Stimulated activated memory B cell treated with anti-CD40 and anti-IgM and Interleukin-4, amounts not matched to agents 10 μg/mL and 1 μg/mL and 100 μg/mL, for 72 hours (primary cell): ENCODE measurements around the gene SDK1.

Experiments used
- ATAC-seq: fragments of 150-1000 bp; cut with Tn5 transposase; 2 replicates; pipeline ENCODE4 v1.10.0; 2021
- H3K27ac Mint-ChIP-seq: one replicate; pipeline ENCODE4 v1.8.0; 2022; ENCODE audit warnings: mild to moderate bottlenecking, mixed read lengths
- H3K27me3 Mint-ChIP-seq: one replicate; pipeline ENCODE4 v1.8.0; 2022; ENCODE audit warnings: mixed read lengths
- H3K36me3 Mint-ChIP-seq: one replicate; pipeline ENCODE4 v1.8.0; 2022; ENCODE audit warnings: mixed read lengths
- H3K4me1 Mint-ChIP-seq: one replicate; pipeline ENCODE4 v1.8.0; 2022; ENCODE audit warnings: mixed read lengths
- H3K4me3 Mint-ChIP-seq: one replicate; pipeline ENCODE4 v1.8.0; 2022; ENCODE audit warnings: mild to moderate bottlenecking, moderate library complexity, mixed read lengths
- H3K9me3 Mint-ChIP-seq: one replicate; pipeline ENCODE4 v1.8.0; 2022; ENCODE audit warnings: mixed read lengths

The SDK1 gene

DNA sequence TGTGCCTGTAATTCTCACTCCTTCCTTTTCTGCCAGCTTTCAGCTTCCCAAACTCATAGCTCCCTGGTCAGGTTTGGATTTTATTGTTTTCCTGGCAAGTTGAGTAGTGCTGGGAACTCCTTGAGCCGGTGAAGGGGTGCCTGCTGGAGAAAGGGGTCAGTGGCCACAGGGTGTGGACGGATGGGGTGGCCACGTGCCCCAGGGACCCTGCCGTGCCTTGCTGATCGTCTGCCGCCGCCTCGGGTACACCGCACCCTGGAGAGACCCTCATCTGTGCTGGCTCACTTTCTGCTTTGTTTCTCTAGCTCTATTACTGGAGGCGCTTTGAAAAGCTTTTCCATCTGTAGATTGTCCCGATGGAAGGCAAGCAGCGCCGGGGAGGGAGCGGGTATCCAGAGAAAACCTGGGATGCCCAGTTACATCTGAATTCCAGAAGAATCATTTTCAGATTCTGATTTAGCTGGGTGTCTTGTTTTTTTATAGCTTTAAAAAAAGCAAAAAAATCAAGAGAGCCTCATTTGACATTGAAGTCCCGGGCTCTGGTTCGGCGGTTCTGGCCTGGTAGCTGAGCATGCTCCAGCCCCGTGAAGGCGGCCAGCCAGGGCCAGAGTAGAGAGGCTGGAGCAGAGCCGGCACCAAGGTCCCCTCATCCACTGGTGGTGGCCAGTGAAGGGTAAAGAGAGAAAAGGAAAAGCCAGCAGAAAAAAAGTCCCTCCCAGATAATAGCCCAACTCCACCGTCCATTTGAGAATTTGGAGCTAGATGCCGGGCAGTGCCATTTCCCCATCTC lies 870.1 kb downstream of the SDK1 start:
- H3K9me3 Mint-ChIP-seq: no peaks in the 10 kb centered on the region
- no peak overlapping the region for H3K4me3 Mint-ChIP-seq
- H3K27ac Mint-ChIP-seq: no peak overlapping the region
- no peaks in the 10 kb centered on the region for H3K4me1 Mint-ChIP-seq
- ATAC-seq: no peak
- H3K36me3 Mint-ChIP-seq: no peaks in the 10 kb centered on the region
- H3K27me3 Mint-ChIP-seq: no peaks in the 10 kb centered on the region

DNA sequence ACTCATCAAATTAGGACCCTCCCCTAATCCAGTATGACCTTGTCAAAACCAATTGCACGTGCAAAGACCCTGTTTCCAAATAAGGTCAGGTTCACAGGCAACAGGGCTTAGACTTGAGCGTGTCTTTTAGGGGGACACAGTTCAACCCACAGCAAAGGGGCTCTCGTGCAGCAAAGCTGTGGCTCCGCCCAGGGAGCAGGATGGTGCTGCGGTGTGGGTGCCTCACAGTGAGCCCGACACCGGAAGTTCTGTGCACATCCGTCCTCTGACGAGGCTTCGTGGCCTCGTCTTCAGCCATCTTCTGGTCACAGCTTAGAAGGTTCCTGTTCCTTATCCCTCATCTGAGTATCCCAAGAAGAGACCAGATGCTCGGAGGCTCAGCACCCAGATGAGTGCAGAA lies 871.8 kb downstream of the SDK1 start:
- Mint-ChIP-seq H3K36me3 (no peaks in the 10 kb centered on the region), H3K27me3 (no peaks in the 10 kb centered on the region), H3K4me1 (no peaks in the 10 kb centered on the region), H3K27ac (no peak overlapping the region), H3K4me3 (no peak overlapping the region), H3K9me3 (no peaks in the 10 kb centered on the region)
- no peak for ATAC-seq

DNA sequence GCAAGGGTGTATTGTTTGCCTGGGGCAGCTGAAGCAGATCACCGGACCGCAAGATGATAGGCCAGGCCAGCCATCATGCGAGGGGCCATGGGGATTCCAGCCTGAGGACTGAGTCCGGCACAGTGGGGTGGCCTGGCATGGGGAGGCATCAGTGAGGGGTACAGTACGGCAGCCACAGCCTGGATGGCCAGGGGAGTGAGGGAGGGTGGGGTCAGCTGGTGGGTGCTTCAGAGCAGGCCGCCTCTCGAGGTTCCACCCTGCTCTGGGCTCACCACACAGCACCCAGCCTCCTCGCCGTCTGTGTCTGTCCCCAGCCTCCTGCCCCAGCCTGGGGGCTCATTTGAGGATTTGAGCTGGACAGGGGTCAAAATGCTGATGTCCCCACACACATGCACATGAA lies 872.6 kb downstream of the SDK1 start:
- H3K4me1 Mint-ChIP-seq: no peaks in the 10 kb centered on the region
- H3K4me3 Mint-ChIP-seq: no peak overlapping the region
- no peaks in the 10 kb centered on the region for H3K9me3 Mint-ChIP-seq
- no peaks in the 10 kb centered on the region for H3K27me3 Mint-ChIP-seq
- no peaks in the 10 kb centered on the region for H3K36me3 Mint-ChIP-seq
- ATAC-seq: no peak
- no peak overlapping the region for H3K27ac Mint-ChIP-seq

DNA sequence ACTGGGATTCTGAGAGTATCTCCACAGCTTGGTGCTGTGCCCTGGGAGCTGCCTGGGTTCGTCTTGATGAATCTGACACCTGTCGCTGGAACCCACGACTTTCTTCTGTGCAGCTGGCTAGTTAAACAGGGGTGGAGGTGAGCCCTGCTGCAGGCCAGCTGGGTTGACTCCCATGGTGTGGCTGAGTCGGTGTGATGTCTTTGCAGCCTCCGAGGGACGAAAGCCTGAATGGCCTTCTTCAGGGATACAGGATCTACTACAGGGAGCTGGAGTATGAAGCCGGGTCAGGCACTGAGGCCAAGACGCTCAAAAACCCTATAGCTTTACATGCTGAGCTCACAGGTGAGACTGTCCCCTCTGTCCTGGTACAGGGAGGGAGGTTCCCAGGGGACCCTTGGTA lies 873.0 kb downstream of the SDK1 start:
- H3K9me3 Mint-ChIP-seq: no peaks in the 10 kb centered on the region
- no peaks in the 10 kb centered on the region for H3K27me3 Mint-ChIP-seq
- no peak for ATAC-seq
- no peaks in the 10 kb centered on the region for H3K36me3 Mint-ChIP-seq
- H3K4me1 Mint-ChIP-seq: no peaks in the 10 kb centered on the region
- no peak overlapping the region for H3K27ac Mint-ChIP-seq
- no peak overlapping the region for H3K4me3 Mint-ChIP-seq

DNA sequence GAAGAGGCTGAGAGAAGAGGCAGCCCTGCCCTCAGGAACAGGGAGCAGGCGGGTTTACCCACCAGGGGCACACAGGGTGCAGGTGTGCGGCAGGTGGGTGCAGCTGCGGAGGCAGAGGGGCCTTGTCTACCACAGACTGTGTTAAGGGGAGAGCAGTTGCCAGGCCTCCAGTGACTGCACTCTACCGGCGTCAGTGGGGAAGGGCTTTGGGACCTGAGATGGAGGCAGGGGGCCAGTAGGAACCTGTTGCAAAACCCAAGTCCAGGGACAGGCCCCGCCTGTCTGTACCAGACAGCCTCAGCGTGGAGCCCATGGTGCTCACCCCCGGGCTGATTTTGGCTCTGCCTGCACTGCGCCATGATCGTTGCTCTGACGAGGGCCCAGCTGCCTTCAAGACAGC lies 873.4 kb downstream of the SDK1 start:
- Mint-ChIP-seq H3K36me3 (no peaks in the 10 kb centered on the region), H3K27me3 (no peaks in the 10 kb centered on the region), H3K27ac (no peak overlapping the region), H3K9me3 (no peaks in the 10 kb centered on the region), H3K4me3 (no peak overlapping the region), H3K4me1 (no peaks in the 10 kb centered on the region)
- no peak for ATAC-seq

DNA sequence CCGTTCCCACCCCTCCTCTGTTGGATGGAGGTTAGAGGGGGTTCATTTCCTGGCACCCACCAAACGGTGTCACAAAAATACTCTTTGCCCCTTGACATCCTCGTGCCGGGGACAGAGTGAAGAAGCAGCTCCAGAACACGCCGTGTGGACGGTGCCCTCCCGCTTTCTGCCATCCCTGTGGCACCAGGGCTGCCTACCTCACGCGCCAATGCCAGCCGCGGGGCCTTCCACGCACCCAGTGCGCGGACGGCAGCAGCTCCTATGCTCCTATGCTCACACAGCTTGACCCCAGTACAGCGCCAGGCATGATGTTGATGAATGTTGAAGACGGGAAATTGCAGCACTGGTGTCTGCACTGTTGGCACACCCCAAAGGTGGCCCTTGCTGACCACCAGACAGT lies 873.8 kb downstream of the SDK1 start:
- H3K36me3 Mint-ChIP-seq: no peaks in the 10 kb centered on the region
- H3K27me3 Mint-ChIP-seq: no peaks in the 10 kb centered on the region
- no peak for ATAC-seq

DNA sequence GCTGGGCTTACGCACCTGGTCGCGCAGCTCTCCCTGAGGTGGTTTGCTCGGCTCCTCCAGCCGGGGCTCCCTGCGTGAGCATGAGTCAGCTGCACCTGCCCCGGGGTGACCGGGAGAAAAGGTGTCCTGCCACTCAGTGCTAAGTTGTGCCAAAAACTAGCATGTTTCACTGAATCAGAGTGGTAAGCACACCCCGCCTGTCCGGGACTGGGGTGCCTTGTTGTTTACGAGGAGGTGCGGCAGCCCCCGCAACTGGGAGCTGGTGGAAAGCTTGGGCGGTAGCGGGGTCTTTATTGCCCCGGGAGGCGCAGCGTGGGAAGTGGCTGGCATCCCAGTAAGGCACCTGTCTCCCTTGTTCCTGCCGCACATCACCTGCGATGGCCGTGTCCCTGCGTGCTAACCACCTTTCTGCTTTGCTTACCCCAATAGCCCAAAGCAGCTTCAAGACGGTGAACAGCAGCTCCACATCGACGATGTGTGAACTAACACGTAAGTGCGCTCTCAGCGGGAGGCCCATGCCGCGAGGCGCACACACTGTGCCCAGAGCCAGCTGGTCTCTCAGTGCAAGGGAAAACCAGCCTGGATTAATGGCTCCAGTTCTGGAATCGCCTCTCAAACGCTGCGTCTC lies 874.4 kb downstream of the SDK1 start:
- Mint-ChIP-seq H3K4me1 (no peaks in the 10 kb centered on the region), H3K9me3 (peaks cover under 1% of the 10 kb centered on the region), H3K27ac (no peak overlapping the region), H3K4me3 (no peak overlapping the region), H3K27me3 (no peaks in the 10 kb centered on the region), H3K36me3 (no peaks in the 10 kb centered on the region)
- ATAC-seq: no peak

More for the DNA sequence above, 873.8 kb downstream of the SDK1 start:
- Mint-ChIP-seq H3K4me3 (no peak overlapping the region), H3K9me3 (no peaks in the 10 kb centered on the region), H3K4me1 (no peaks in the 10 kb centered on the region), H3K27ac (no peak overlapping the region)

DNA sequence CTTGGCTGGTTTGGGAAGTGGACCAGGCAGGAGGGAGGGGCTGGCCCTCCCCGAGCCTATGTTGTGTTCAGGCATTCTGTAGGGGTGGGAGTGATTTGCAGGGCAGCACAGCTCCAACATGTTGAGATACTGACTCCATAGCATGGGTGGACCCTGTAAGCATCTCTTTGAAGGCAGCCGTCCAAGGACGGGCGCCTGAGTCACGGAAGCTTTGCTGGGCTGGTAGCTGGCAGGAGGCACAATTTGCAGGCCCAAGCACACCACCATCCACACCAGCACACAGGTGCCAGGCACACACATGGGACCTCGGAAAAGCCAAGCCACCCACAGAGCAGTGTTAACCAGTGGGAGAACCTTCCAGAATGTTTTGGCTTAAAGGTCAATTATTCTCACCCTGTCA lies 875.9 kb downstream of the SDK1 start:
- ATAC-seq: no peak
- H3K4me3 Mint-ChIP-seq: no peak overlapping the region
- peaks cover 4% of the 10 kb centered on the region for H3K9me3 Mint-ChIP-seq
- no peaks in the 10 kb centered on the region for H3K4me1 Mint-ChIP-seq
- H3K36me3 Mint-ChIP-seq: no peaks in the 10 kb centered on the region
- no peak overlapping the region for H3K27ac Mint-ChIP-seq
- H3K27me3 Mint-ChIP-seq: no peaks in the 10 kb centered on the region

DNA sequence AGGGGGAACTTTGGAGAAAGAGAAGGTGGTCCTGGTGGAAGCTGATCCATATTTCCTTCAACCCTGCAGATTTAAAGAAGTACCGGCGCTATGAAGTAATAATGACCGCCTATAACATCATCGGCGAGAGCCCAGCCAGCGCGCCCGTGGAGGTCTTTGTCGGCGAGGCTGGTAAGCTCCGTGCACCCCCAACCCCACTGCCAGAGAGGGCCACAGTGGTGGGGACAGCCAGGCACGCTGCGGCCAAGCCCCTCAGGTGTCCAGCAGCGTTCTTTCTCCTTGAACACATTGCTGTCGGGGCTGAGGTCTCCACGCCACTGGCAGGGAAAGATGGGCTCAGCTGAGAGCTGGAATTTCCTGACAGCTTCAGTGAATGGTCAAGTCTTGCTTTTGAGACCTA lies 877.4 kb downstream of the SDK1 start:
- Mint-ChIP-seq H3K36me3 (no peaks in the 10 kb centered on the region), H3K27ac (no peak overlapping the region), H3K4me3 (no peak overlapping the region), H3K4me1 (no peaks in the 10 kb centered on the region), H3K9me3 (peaks cover 4% of the 10 kb centered on the region), H3K27me3 (no peaks in the 10 kb centered on the region)
- ATAC-seq: no peak

DNA sequence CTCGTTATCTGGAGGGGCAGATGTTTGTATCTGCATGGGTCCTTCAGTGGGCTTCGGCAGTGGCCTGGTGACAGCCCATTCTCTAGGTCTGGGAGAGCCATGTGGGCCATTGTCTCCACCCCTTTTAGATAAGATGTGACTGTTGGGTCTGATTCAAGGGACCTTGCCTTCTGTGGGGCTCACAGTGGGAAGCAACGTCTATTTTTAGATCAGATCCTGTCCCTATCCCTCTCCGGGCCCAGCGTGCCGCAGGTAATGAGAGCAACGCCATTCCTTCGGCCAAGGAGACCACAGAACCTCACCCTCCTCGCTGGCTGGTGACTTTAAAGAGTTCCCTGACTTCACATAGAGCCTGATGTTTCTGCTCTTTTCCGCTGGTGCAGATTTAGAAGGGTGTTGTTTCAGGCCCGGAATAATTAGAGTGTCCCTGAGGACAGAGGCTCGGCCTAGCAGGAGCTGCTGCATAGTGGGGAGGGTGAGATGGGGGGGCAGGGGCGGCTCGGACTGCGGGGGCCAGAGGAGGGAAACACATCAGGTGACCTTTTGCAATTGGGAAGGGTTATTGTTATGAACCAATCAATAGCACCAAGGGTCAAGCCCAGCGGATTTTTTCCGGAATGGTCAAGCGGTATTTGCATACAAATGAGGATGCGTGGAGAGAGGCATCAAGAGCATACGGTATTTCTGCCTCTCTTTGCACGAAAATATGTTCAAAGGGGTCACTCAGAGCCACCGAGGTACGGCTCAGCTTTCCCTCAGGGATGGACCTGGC lies 878.0 kb downstream of the SDK1 start:
- H3K27ac Mint-ChIP-seq: no peak overlapping the region

DNA sequence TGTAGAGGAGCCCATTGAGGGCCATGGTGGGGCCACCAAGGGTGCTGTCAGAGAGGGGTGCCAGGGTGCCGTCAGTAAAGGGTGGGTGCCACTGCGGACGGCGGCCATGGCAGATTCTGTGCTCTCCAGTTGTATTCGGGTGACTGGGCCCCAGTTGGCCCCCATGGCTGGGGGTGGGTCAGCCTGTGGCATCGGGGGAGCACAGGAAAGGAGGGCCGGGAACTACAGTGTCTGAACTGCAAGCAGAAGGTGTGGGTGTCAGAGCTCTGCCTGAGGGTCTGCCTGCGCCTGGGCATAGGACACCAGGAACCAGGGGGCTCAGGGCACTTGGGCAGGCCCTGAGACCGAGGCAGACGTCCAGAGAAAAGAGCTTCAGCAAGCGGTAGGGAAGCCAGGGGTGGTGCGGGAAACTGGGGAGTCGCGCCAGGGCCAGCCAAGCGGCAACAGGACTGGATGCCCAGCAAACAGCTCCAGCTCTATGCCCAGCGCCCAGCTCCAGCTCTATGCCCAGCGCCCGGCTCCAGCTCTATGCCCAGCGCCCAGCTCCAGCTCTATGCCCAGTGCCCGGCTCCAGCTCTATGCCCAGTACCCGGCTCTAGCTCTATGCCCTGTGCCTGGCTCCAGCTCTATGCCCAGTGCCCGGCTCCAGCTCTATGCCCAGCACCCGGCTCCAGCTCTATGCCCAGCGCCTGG lies 878.8 kb downstream of the SDK1 start:
- peaks cover 4% of the 10 kb centered on the region for H3K9me3 Mint-ChIP-seq
- H3K4me1 Mint-ChIP-seq: no peaks in the 10 kb centered on the region
- no peaks in the 10 kb centered on the region for H3K27me3 Mint-ChIP-seq
- no peaks in the 10 kb centered on the region for H3K36me3 Mint-ChIP-seq
- no peak overlapping the region for H3K4me3 Mint-ChIP-seq
- ATAC-seq: no peak
- H3K27ac Mint-ChIP-seq: no peak overlapping the region

More for the DNA sequence above, 878.0 kb downstream of the SDK1 start:
- Mint-ChIP-seq H3K4me3 (no peak overlapping the region), H3K27me3 (no peaks in the 10 kb centered on the region), H3K9me3 (peaks cover 4% of the 10 kb centered on the region), H3K36me3 (no peaks in the 10 kb centered on the region), H3K4me1 (no peaks in the 10 kb centered on the region)
- ATAC-seq: no peak

DNA sequence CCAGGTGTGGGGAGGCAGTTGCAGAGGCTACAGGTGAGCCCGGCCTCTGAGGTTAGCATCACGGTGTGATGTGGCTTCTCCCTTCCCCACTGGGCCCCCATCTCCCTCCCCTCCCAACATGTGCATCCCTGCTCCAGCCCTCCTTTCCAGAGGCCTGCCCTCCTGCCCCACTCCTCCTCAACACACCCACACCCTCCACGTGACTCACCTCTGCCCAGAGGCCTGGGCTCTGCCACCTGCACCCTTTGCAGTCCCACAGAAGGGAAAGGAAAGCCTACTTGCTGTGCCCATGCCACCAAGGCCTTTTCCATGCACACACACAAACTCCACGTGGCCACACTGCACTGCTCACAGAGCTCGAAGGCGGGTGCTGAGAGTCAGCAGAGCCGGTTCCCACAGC lies 880.4 kb downstream of the SDK1 start:
- H3K27ac Mint-ChIP-seq: no peak overlapping the region
- H3K36me3 Mint-ChIP-seq: no peaks in the 10 kb centered on the region
- no peak overlapping the region for H3K4me3 Mint-ChIP-seq
- no peaks in the 10 kb centered on the region for H3K27me3 Mint-ChIP-seq
- no peaks in the 10 kb centered on the region for H3K4me1 Mint-ChIP-seq
- H3K9me3 Mint-ChIP-seq: peaks cover 4% of the 10 kb centered on the region
- ATAC-seq: no peak

DNA sequence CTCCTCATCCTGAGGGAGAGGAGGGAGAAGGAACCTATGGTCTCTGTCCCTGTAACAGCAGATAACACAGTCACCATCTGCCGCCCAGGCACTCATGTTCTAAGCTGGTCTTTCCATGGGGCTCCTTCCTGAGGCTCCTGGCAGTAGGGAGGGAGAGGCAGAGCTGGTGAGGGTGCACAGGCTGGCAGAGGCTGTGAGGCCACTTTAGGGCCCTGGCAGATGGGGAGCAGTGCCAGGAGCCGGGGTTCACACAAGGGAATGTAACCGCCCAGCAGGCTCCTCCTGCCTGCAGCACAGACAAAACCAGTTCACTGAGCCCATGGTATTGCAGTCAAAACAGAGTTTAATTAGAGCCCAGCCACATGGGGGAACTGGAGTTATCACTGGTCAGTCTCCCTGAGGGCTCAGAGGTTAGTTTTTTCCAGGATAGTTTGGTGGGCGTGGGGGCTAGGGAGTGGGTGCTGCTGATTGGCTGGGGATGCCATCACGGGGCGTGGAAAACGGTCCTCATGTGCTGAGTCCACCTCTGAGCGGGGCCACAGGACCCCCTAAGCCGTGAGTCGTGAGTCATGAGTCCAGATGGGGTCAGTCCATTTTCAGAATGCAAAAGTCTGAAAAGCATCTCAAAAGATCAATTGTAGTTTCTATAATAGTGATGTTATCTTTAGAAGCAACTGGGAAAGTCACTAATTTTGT lies 881.7 kb downstream of the SDK1 start:
- Mint-ChIP-seq H3K27me3 (no peaks in the 10 kb centered on the region), H3K36me3 (no peaks in the 10 kb centered on the region), H3K27ac (no peak overlapping the region), H3K4me1 (no peaks in the 10 kb centered on the region), H3K9me3 (peaks cover 7% of the 10 kb centered on the region), H3K4me3 (no peak overlapping the region)
- ATAC-seq: no peak

DNA sequence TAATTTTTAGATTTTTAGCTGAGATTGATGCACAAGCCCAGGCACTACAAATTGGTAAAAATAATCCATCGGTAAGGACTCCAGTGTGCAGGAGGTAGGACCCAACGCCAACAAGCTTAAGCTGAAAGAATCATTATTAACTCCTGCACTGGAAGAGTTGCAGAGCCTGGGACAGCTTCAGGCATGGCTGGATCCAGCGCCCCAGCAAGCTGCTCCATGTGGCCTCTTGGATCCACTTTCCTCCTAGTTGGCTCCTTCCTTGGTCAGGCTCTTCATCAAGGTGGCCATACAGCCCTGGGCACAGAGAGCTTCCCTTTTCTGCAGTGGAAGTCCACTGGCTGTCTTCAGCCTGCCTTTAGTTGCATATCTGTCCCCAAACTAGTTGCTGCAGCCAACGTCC lies 883.6 kb downstream of the SDK1 start:
- no peak overlapping the region for H3K4me3 Mint-ChIP-seq

DNA sequence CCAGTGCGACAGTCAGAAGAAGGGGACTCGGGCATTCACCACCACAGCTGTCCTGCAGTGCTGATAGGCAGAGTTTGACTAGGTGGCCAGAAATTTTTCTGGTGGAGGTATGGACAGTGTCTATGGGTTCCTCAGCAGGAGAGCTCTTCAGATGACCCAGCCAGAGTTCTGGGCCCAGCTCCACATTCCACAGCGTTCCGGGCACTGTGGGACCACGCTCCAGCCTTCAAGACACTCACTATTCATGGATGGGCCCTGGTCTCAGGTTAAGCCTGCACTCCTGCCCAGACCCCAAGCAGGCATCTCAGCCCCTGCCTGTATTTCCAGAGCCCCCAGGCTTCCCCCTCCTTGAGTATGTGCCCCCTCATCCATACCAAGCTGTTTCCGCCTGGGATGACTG lies 884.1 kb downstream of the SDK1 start:
- Mint-ChIP-seq H3K36me3 (no peaks in the 10 kb centered on the region), H3K4me3 (no peak overlapping the region), H3K9me3 (peaks cover 7% of the 10 kb centered on the region), H3K27me3 (no peaks in the 10 kb centered on the region), H3K4me1 (no peaks in the 10 kb centered on the region), H3K27ac (no peak overlapping the region)
- ATAC-seq: no peak

More for the DNA sequence above, 883.6 kb downstream of the SDK1 start:
- Mint-ChIP-seq H3K4me1 (no peaks in the 10 kb centered on the region), H3K9me3 (peaks cover 7% of the 10 kb centered on the region), H3K27me3 (no peaks in the 10 kb centered on the region), H3K27ac (no peak overlapping the region), H3K36me3 (no peaks in the 10 kb centered on the region)
- ATAC-seq: no peak
